H1 (cell line): ENCODE measurements around the gene GNG11. TPM values are rescaled to one million over a fixed set of nuclear protein-coding genes. Genes with fewer than 3 reads are reported as not detected.

Experiments used
- JUN ChIP-seq: IDR thresholded peaks from 2 replicates; pipeline ENCODE4 v1.6.1; 2011; ENCODE audit warnings: low read depth, mild to moderate bottlenecking, improper control_type of control experiment, low read length
- SIRT6 ChIP-seq: IDR thresholded peaks from one replicate; pipeline ENCODE4 v1.7.1; 2012; ENCODE audit warnings: low read length, inconsistent platforms
- TBP ChIP-seq: IDR thresholded peaks from 2 replicates; pipeline ENCODE4 v1.6.1; 2011; ENCODE audit warnings: low read depth, low read length, improper control_type of control experiment
- polyA plus RNA-seq, 7 experiments: library from polyadenylated mRNA; depleted of rRNA in 3 of 7; stranded (reverse) in 5 of 7; unstranded in 2 of 7; fragments of >200 nt in 5 of 7; fragments of 200-250 nt in 2 of 7; gene quantifications; 1 replicate in 5 of 7; 2 replicates in 1 of 7; 4 replicates in 1 of 7; pipeline versions ENCODE4 v1.2.1 to v1.2.3, GENCODE V29; 2011 to 2013; ENCODE audit warnings: missing spikeins in 2 of 7, mixed read lengths in 2 of 7
- total RNA-seq: library from RNA; stranded (reverse); fragmentation: NEBNext Ultra II Directional; extraction: Animal tissue kit (Norgen Biotek cat#: 25700); gene quantifications from 2 replicates; pipeline ENCODE4 v1.2.1, GENCODE V29; 2021

GNG11 gene
- total and polyA plus RNA-seq, 2 of the 8 experiments (the other 6 are each of a cell fraction or from before 2014, with no cell fraction given), result 0.38 to 1.3 TPM

DNA sequence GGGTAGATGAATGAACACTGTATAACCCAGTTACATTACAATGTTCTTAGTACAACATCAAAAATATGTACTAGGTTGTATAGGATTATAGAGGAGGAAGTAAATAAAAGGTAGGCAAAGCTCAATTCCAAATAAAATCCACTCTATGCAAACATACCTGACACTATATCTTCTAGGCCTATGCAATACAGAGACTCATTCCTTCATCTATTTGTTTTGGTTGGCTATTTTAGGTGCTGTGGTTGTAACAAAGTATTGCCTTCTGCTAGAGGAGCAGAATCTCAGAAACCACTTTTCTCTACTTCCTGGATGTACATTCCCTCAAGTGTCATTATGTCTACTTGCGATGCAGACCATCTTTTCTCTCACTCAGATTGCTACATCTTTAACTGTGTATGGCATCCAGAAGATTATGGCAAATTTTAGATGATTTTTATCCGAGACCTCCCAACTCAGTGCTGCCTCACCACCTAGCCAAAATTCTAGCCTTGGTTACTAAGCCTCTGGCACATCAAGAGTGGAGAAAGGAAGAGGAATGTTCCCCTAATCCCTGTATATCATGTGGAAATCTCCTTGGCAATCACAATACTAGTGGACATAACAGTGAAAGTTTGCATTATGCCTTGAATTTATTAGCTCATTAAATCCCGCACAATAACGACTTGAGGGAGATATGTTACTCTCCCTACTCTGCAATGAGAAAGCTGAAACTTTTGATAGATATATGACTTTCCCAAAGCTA is 25.5 kb upstream of the GNG11 start (continued):
- TF ChIP-seq JUN (no peak), SIRT6 (no peak), TBP (no peak)
